ENCODE measurements around the gene TIMM50.

GRCh38 chr19:39467941-39468340 is 12.7 kb upstream of the TIMM50 start:
- TF ChIP-seq CTCF (IDR thresholded peaks at IDR 0.05; ENCODE audit: low read depth, low read length, missing input control) = no peak
- TF ChIP-seq REST (IDR thresholded peaks at IDR 0.05) = no peak
- no peak for TF ChIP-seq ATF3 (IDR thresholded peaks at IDR 0.05)
- TF ChIP-seq TAF1 (conservative IDR thresholded peaks at IDR 0.05) = no peak
- no peak for TF ChIP-seq RAD21 (IDR thresholded peaks at IDR 0.05)
- no peak for TF ChIP-seq EGR1 (IDR thresholded peaks at IDR 0.05; ENCODE audit: low read depth in 2 of 2)
- no peak for TF ChIP-seq JUND (IDR thresholded peaks at IDR 0.05)
- TF ChIP-seq MAX (IDR thresholded peaks at IDR 0.05) = no peak

Measured in liver (tissue), 3 donors.